Neural cell (in vitro differentiated cells): Measurements from ENCODE around the gene CDH12. TPM values are rescaled to one million over a fixed set of nuclear protein-coding genes. Genes with fewer than 3 reads are reported as not detected.

ENCODE experiments used
- H2AFZ ChIP-seq: fragments of 200-600, 300-800 bp; sonication (generic), shearing (Covaris generic); 2 replicates; pipeline ENCODE4 v1.6.0; 2014; ENCODE audit warnings: low read depth, mild to moderate bottlenecking, antibody characterized with exemption, low read length, moderate library complexity
- H3F3A ChIP-seq: fragments of 200-600 bp; shearing (Covaris generic); 2 replicates; pipeline ENCODE4 v1.6.1; 2016; ENCODE audit warnings: mild to moderate bottlenecking, moderate library complexity, mixed read lengths, antibody characterized with exemption, low read length; ENCODE audit not compliant: insufficient read depth, poor library complexity, severe bottlenecking
- H3K27ac ChIP-seq: fragments of 200-600, 300-800 bp; sonication (generic), shearing (Covaris generic); 2 replicates; pipeline ENCODE4 v1.5.1; 2014; ENCODE audit warnings: mild to moderate bottlenecking, low read length, moderate library complexity
- H3K27me3 ChIP-seq: fragments of 300-800, 200-600 bp; sonication (generic), shearing (Covaris generic); 2 replicates; pipeline ENCODE4 v1.6.0; 2014; ENCODE audit warnings: mild to moderate bottlenecking, low read depth, low read length, moderate library complexity; ENCODE audit not compliant: insufficient read depth
- H3K36me3 ChIP-seq: fragments of 300-800, 200-600 bp; sonication (generic), shearing (Covaris generic); 2 replicates; pipeline ENCODE4 v1.5.1; 2014; ENCODE audit warnings: mild to moderate bottlenecking, antibody characterized with exemption, low read length, moderate library complexity; ENCODE audit not compliant: insufficient read depth
- H3K4me2 ChIP-seq: fragments of 300-800, 200-600 bp; sonication (generic), shearing (Covaris generic); 2 replicates; pipeline ENCODE4 v1.6.0; 2014; ENCODE audit warnings: mild to moderate bottlenecking, low read length
- H3K4me3 ChIP-seq: fragments of 300-800, 200-600 bp; sonication (generic), shearing (Covaris generic); 2 replicates; pipeline ENCODE4 v1.5.1; 2014; ENCODE audit warnings: mild to moderate bottlenecking, low read length, moderate library complexity
- H3K79me2 ChIP-seq: fragments of 200-600 bp; shearing (Covaris generic); replicated peaks from 2 replicates; pipeline ENCODE4 v1.6.0; 2014; ENCODE audit warnings: mild to moderate bottlenecking, low read length, moderate library complexity; ENCODE audit not compliant: insufficient read depth
- H3K9ac ChIP-seq: fragments of 300-800, 200-600 bp; sonication (generic), shearing (Covaris generic); 2 replicates; pipeline ENCODE4 v1.6.1; 2016; ENCODE audit warnings: mild to moderate bottlenecking, low read length, mixed read lengths
- H3K9me2 ChIP-seq: fragments of 200-600 bp; shearing (Covaris generic); 2 replicates; pipeline ENCODE4 v1.6.1; 2016; ENCODE audit warnings: mild to moderate bottlenecking, low read length, mixed read lengths; ENCODE audit not compliant: insufficient read depth
- H3K9me3 ChIP-seq: fragments of 200-600, 300-800 bp; sonication (generic), shearing (Covaris generic); 2 replicates; pipeline ENCODE4 v1.6.1; 2016; ENCODE audit warnings: mild to moderate bottlenecking, mixed run types, low read length, moderate library complexity, mixed read lengths
- H4K20me1 ChIP-seq: fragments of 200-600 bp; shearing (Covaris generic); 2 replicates; pipeline ENCODE4 v1.6.1; 2016; ENCODE audit warnings: mild to moderate bottlenecking, mixed run types; ENCODE audit not compliant: insufficient read depth
- EP300 ChIP-seq: fragments of 450-650 bp; conservative IDR thresholded peaks from 2 replicates; pipeline ENCODE4 v1.6.1; 2014; ENCODE audit warnings: antibody characterized with exemption, mild to moderate bottlenecking, moderate library complexity; ENCODE audit not compliant: poor library complexity, severe bottlenecking
- EZH2 ChIP-seq: fragments of 200-600, 300-800 bp; shearing (Covaris generic), sonication (generic); IDR thresholded peaks from 2 replicates; pipeline ENCODE4 v1.6.1; 2014; ENCODE audit warnings: antibody characterized with exemption, low read length, borderline replicate concordance, mild to moderate bottlenecking; ENCODE audit not compliant: insufficient read depth, poor library complexity, severe bottlenecking
- MXI1 ChIP-seq: fragments of 450-650 bp; conservative IDR thresholded peaks from 2 replicates; pipeline ENCODE4 v1.6.1; 2014; ENCODE audit warnings: antibody characterized with exemption, mild to moderate bottlenecking; ENCODE audit not compliant: poor library complexity, severe bottlenecking
- POLR2AphosphoS5 ChIP-seq: IDR thresholded peaks from 2 replicates; pipeline ENCODE4 v1.6.1; 2012
- RAD21 ChIP-seq: fragments of 450-650 bp; conservative IDR thresholded peaks from 2 replicates; pipeline ENCODE4 v1.6.1; 2014; ENCODE audit warnings: antibody characterized with exemption, mild to moderate bottlenecking, moderate library complexity
- SMC3 ChIP-seq: fragments of 450-650 bp; conservative IDR thresholded peaks from 2 replicates; pipeline ENCODE4 v1.6.1; 2014; ENCODE audit warnings: antibody characterized with exemption, mild to moderate bottlenecking, moderate library complexity; ENCODE audit not compliant: poor library complexity
- TAF1 ChIP-seq: IDR thresholded peaks from 2 replicates; pipeline ENCODE4 v1.6.1; 2012; ENCODE audit warnings: low read depth
- polyA plus RNA-seq: library from polyadenylated mRNA; depleted of rRNA; stranded (reverse); fragments of >200 nt; gene quantifications from 2 replicates; pipeline ENCODE4 v1.2.3, GENCODE V29; 2014
- TF ChIP-seq, protein P1 (sequence below): fragments of 450-650 bp; IDR thresholded peaks from 2 replicates; pipeline ENCODE4 v1.5.1; 2014; ENCODE audit warnings: antibody characterized with exemption, mild to moderate bottlenecking, moderate library complexity; ENCODE audit not compliant: poor library complexity, severe bottlenecking
- TF ChIP-seq, protein P2 (sequence below): IDR thresholded peaks from 2 replicates; pipeline ENCODE4 v1.6.1; 2012; ENCODE audit warnings: borderline replicate concordance

The CDH12 gene
- polyA plus RNA-seq, 1 donor from 2014 or later, result 2.1 TPM

DNA sequence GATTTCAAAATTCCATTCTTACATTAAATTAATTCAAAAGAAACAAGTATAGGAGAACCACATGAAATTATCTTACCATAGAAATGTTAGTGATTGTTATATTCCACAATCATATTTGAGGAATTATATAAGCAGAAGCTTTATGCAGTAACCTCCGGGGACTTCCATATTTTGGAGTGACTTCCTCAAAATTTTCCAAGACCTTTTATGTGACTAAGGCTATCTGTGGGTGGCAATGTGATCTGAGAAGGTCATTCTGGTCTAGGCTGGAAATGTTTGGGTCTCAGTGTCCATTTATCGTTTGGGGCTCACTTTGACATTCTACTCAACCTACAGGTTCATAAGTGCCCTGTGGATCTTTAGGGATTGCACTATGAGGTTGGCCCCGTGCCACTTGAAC lies 776.6 kb downstream of the CDH12 start:
- TF ChIP-seq EZH2 (no peak), TAF1 (no peak), RAD21 (no peak), EP300 (no peak), POLR2AphosphoS5 (no peak), MXI1 (no peak), SMC3 (no peak)
- TF ChIP-seq, protein P1, sequence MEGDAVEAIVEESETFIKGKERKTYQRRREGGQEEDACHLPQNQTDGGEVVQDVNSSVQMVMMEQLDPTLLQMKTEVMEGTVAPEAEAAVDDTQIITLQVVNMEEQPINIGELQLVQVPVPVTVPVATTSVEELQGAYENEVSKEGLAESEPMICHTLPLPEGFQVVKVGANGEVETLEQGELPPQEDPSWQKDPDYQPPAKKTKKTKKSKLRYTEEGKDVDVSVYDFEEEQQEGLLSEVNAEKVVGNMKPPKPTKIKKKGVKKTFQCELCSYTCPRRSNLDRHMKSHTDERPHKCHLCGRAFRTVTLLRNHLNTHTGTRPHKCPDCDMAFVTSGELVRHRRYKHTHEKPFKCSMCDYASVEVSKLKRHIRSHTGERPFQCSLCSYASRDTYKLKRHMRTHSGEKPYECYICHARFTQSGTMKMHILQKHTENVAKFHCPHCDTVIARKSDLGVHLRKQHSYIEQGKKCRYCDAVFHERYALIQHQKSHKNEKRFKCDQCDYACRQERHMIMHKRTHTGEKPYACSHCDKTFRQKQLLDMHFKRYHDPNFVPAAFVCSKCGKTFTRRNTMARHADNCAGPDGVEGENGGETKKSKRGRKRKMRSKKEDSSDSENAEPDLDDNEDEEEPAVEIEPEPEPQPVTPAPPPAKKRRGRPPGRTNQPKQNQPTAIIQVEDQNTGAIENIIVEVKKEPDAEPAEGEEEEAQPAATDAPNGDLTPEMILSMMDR, result no peak
- TF ChIP-seq, protein P2, sequence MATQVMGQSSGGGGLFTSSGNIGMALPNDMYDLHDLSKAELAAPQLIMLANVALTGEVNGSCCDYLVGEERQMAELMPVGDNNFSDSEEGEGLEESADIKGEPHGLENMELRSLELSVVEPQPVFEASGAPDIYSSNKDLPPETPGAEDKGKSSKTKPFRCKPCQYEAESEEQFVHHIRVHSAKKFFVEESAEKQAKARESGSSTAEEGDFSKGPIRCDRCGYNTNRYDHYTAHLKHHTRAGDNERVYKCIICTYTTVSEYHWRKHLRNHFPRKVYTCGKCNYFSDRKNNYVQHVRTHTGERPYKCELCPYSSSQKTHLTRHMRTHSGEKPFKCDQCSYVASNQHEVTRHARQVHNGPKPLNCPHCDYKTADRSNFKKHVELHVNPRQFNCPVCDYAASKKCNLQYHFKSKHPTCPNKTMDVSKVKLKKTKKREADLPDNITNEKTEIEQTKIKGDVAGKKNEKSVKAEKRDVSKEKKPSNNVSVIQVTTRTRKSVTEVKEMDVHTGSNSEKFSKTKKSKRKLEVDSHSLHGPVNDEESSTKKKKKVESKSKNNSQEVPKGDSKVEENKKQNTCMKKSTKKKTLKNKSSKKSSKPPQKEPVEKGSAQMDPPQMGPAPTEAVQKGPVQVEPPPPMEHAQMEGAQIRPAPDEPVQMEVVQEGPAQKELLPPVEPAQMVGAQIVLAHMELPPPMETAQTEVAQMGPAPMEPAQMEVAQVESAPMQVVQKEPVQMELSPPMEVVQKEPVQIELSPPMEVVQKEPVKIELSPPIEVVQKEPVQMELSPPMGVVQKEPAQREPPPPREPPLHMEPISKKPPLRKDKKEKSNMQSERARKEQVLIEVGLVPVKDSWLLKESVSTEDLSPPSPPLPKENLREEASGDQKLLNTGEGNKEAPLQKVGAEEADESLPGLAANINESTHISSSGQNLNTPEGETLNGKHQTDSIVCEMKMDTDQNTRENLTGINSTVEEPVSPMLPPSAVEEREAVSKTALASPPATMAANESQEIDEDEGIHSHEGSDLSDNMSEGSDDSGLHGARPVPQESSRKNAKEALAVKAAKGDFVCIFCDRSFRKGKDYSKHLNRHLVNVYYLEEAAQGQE, result no peak
- no peak overlapping the region for H2AFZ ChIP-seq
- no peak overlapping the region for H3K4me3 ChIP-seq
- no peaks in the 10 kb centered on the region for H4K20me1 ChIP-seq
- H3K9me2 ChIP-seq, result no peaks in the 10 kb centered on the region
- no peaks in the 10 kb centered on the region for H3K79me2 ChIP-seq
- no peaks in the 10 kb centered on the region for H3K9me3 ChIP-seq
- H3K9ac ChIP-seq, result no peak overlapping the region
- no peaks in the 10 kb centered on the region for H3K36me3 ChIP-seq
- no peaks in the 10 kb centered on the region for H3F3A ChIP-seq
- H3K27ac ChIP-seq, result no peak overlapping the region
- H3K27me3 ChIP-seq, result no peaks in the 10 kb centered on the region
- no peak overlapping the region for H3K4me2 ChIP-seq

DNA sequence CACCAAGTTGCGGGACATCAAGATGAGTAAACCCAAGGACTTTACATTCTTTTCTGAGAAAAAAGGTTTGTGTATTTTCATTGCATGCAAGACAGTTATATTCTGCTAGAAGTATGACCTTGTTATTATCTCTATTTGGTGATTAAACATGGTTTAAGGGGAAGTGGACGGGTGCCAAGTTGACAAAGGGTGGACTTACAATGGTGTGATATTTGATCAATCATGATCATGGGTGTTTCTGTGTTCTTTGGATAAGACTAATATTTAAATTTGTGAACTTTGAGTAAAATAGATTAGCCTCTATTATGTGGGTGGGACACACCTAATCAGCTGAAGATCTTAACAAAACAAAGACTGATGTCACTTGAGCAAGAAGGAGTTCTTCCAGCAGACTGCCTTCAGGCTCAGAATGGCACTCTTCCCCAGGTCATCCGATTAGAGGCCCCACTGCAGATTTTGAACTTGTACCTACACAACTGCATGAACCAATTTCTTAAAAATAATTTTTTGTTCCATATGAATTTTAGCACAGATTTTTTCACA lies 782.9 kb downstream of the CDH12 start:
- no peak overlapping the region for H2AFZ ChIP-seq
- no peak overlapping the region for H3K4me3 ChIP-seq
- H3K27me3 ChIP-seq, result no peaks in the 10 kb centered on the region
- no peaks in the 10 kb centered on the region for H3K79me2 ChIP-seq
- no peak overlapping the region for H3K9ac ChIP-seq
- H3K4me2 ChIP-seq, result no peak overlapping the region
- H4K20me1 ChIP-seq, result no peaks in the 10 kb centered on the region
- H3K27ac ChIP-seq, result no peak overlapping the region
- no peaks in the 10 kb centered on the region for H3K36me3 ChIP-seq
- H3F3A ChIP-seq, result no peaks in the 10 kb centered on the region
- no peaks in the 10 kb centered on the region for H3K9me3 ChIP-seq
- TF ChIP-seq, protein P2, result no peak
- TF ChIP-seq MXI1 (no peak), POLR2AphosphoS5 (no peak)
- H3K9me2 ChIP-seq, result no peaks in the 10 kb centered on the region
